NCI-H1417 (cell line): ENCODE measurements around the gene ATP2B1.

Experiments
- DNase-seq, 3 experiments: peaks; one replicate each; lab custom pipeline; 2025; lab: John Stamatoyannopoulos, UW

Gene ATP2B1

DNA sequence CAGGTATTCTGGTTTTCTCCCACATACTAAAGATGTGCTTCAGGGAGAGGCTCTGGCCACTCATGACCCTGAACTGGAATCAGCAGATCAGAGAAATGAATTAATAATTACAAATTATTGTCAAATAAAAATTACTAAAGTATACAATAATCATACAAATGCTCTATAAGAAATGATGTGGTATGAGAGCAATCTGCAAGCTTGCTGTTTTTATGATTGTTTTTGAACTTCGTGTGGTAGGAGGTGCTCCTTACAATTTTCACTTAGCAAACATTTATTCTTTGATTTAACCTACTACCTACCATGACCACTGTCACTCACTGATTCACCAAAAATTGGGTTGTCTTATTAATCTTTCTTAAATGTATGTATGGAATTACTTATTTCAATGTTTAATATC lies 16.2 kb downstream of the ATP2B1 start:
- DNase-seq, result no peak

DNA sequence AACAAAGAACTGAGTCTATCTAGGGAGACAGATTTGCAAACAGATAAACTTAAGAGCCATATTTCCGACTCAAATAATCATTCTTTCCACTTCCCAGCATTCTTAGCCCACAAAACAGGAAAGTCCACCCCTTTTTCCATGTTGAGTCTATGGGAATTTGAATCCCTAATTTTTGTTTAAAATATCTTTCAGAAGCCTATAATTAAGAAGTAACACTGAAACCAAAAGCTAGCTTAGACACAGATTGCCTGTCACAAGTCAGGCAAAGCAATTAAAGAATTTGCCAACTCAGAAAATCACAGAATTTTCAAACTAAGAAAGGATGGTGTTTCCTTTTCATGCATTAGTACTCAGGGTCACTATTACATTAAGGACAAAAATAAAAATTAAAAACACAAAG lies 17.0 kb downstream of the ATP2B1 start:
- DNase-seq, result no peak

DNA sequence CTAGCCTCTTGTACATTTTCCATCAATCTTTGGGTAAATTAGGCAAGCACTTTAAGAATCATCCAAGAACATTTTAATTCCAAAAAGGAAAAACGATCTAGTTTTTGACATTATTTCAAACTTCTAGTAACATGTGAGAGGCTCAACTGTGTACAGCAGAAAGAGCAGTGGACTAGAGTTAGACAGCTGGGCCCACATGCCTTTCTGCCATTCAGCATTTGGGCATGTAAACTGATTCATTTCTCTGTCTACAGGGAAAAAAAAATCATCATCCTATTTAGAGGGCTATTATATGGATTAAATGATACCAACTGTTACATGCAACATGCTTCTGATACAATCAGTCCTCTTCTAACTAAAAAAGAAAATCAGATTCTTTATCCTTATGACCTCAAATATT lies 17.7 kb downstream of the ATP2B1 start:
- no peak for DNase-seq

- DNase-seq, result no peak
These were observed 19.3 kb downstream of the ATP2B1 start for GRCh38 chr12:89689306-89689705.

DNA sequence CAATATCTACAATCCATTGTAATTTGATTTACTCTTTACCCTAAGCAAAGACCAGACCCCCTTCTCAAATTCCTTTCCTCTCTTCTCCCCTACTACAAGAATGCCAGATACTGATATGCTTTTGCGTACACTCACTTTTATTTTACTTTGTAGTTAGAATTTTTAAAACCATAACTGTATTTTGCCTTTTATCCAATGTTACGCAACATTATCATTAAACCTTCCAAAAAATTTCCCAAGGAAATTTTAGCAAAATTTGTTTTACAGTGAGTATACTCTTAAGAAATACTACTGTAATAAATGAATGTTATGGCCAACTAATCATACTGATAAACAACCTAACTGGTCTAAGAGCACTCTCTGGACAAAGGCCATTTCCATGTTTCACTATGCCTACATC lies 22.3 kb downstream of the ATP2B1 start:
- DNase-seq, result no peak

- no peak for DNase-seq
These were observed 23.2 kb downstream of the ATP2B1 start for GRCh38 chr12:89685363-89685972.

GRCh38 chr12:89684136-89684535 lies 24.5 kb downstream of the ATP2B1 start:
- DNase-seq, result no peak

GRCh38 chr12:89682284-89682683 lies 26.4 kb downstream of the ATP2B1 start:
- DNase-seq, result no peak

GRCh38 chr12:89680409-89680808 lies 28.2 kb downstream of the ATP2B1 start:
- DNase-seq, result no peak

GRCh38 chr12:89679631-89680030 lies 29.0 kb downstream of the ATP2B1 start:
- DNase-seq, result no peak

- peak in 2 of 3 experiments; percentile 24 to 33 for DNase-seq
These were observed 30.4 kb downstream of the ATP2B1 start for GRCh38 chr12:89678225-89678624.

DNA sequence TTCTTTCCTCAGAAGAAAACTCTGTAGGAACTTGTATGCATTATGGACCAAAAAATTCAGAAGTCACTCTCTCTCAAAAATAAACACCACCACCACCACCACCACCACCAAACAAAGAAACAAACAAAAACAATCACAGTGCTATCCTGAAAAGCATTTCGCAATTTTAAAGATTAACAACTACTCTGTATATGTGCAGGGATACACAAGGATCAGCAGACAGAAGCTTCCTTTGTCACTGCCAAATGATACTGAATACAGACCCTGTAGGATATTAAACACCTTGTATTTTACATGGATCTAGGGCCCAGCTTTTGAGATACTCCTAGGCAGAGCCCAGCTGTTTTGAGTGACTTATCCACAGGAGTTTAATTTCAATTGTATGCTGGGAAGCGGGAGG lies 31.7 kb downstream of the ATP2B1 start:
- DNase-seq, result no peak

- peak in 2 of 3 experiments; percentile 31 to 72 for DNase-seq
These were observed 34.2 kb downstream of the ATP2B1 start for GRCh38 chr12:89674326-89674942.

DNA sequence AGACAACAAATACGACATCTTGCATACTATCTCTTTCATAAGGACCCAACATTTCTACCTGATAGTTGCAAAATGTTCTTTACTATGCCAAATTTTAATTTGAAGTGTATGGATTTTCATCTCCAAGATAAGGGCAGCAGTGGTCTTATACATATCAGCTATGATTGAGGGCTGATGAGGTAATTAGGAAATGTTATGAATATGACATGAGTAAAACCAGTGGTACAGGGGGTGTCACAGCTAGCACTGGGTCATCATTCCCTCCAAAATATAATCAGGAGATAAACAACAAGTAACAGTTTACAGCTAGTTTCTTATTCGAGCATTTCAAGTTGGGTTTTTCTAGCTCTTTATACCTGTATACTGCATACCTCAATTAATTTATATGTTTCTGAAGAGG lies 35.0 kb downstream of the ATP2B1 start:
- no peak for DNase-seq

GRCh38 chr12:89672589-89672979 lies 36.1 kb downstream of the ATP2B1 start:
- DNase-seq, result no peak

DNA sequence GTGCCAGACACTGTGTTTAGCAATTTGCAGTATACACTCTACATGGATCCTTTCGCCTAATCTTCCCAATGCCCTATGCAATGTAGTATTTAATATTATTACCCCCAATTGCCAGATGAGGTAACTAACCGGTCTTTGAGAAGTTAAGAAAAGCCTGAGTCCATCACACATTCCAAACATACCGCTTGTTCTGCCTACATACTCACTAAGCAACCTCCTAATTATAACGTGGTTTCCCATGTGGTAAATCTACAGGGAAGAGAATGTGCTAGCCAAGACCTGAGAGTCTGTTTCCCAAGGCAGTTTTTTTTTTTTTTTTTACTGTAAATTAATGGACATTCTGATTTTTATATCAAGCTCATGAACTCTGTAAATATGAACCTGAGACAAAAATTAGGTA lies 37.2 kb downstream of the ATP2B1 start:
- no peak for DNase-seq

- DNase-seq, result no peak
These were observed 39.4 kb downstream of the ATP2B1 start for GRCh38 chr12:89669197-89669596.

DNA sequence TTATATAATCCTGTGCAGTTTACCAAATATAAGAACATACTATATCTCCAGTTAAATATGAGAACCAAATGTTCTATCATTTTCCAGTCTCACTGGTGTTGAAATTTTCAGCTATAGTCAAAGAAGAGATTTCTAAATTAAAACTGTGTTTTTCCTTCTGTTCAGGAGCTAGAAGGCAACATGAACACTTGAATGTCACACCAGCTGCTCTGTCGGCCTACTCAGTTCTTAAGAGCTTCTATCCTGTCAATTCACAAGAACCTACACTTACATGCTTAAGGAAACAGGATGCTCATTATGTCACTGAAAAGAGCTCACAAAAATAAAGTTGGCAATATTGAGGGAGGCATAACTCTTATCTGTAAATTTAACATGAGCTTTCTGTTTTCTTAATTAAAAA lies 43.1 kb downstream of the ATP2B1 start:
- DNase-seq, result peak in 1 of 3 experiments; percentile 19

DNA sequence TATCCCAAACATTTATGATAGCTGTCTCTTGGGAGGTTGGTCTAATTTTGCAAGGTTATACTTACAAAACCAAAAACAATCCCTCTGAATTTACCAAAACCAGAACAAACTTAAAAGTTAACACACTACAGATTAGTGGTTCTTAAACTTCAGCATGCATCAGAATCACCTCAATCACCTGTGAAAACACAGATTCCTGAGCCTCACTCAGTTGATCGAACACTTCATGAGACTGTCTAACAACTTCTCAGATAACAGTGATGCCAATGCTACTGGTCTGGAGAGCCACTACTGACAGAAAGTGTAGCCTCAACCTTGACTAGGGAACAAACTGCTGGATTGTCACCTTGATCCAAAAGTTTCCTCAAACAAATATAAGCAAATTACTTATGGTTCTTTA lies 44.2 kb downstream of the ATP2B1 start:
- DNase-seq, result no peak

GRCh38 chr12:89663577-89664357 lies 44.9 kb downstream of the ATP2B1 start:
- DNase-seq, result peak in 1 of 3 experiments; percentile 26

- DNase-seq, result no peak
These were observed 46.0 kb downstream of the ATP2B1 start for GRCh38 chr12:89662623-89663022.

- DNase-seq, result no peak
These were observed 46.8 kb downstream of the ATP2B1 start for GRCh38 chr12:89661706-89662330.

GRCh38 chr12:89657739-89658138 lies 50.9 kb downstream of the ATP2B1 start:
- DNase-seq, result no peak
